CD4-positive, alpha-beta T cell treated with Interleukin-17A for 1 hour (primary cell): ENCODE data around the gene ZEB1.
"Not testable (repeated sequence)": the region's sequence is repeated elsewhere in the genome, so short reads cannot be mapped to it uniquely, and the experiment has no call there.

Experiments used
- DNase-seq: peaks from one replicate; pipeline ENCODE4 v3.0.0-alpha.2; 2020

Gene ZEB1

DNA sequence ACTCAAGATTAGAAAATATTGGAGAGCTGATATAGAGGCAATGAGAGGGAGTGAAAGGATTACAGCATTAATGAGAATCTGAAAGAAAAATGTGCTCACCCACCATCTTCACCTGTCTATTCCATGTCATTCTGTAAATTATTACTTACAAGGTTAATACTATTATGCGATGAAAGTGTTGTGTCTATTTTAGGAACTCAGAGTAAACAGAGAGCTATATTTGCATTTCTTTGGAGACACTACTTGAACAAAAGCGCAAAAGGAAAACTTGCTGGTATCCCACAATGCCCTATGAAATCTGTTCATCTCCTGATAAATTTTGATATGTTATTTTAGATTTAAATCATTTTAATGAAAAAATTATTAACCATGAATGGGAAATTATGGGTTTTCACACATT lies 196.1 kb downstream of the ZEB1 start:
- DNase-seq = no peak

DNA sequence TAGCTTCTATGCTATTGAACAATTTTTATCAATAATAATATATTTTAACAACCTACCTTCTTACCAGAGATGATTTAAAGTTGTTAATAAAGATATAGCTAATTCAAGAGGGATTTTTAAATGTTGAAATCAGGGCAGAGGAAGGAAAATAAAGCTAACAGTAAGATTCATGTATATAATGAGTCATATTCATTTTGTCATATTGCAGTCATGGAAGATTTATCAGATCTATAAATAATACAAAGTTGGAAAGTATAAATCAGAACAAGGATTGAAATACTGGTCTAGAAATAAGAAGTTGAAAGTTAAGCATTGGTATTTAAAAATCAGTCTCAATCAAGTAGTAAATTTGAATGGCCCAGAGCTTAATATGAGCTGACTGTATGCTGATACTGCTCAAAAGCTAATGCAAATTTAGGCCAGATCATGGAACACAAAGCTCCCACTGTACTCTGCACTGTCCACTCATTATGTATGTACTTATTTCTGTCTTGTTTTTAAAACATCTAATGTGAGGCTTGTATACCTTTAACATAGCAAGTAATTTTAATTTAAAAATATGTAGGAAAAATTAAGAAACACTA lies 196.9 kb downstream of the ZEB1 start:
- DNase-seq = no peak

DNA sequence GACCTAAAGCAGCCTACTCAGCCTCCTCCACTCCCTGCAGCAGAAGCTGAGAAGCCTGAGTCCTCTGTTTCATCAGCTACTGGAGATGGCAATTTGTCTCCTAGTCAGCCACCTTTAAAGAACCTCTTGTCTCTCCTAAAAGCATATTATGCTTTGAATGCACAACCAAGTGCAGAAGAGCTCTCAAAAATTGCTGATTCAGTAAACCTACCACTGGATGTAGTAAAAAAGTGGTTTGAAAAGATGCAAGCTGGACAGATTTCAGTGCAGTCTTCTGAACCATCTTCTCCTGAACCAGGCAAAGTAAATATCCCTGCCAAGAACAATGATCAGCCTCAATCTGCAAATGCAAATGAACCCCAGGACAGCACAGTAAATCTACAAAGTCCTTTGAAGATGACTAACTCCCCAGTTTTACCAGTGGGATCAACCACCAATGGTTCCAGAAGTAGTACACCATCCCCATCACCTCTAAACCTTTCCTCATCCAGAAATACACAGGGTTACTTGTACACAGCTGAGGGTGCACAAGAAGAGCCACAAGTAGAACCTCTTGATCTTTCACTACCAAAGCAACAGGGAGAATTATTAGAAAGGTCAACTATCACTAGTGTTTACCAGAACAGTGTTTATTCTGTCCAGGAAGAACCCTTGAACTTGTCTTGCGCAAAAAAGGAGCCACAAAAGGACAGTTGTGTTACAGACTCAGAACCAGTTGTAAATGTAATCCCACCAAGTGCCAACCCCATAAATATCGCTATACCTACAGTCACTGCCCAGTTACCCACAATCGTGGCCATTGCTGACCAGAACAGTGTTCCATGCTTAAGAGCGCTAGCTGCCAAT lies 202.2 kb downstream of the ZEB1 start:
- DNase-seq = no peak

DNA sequence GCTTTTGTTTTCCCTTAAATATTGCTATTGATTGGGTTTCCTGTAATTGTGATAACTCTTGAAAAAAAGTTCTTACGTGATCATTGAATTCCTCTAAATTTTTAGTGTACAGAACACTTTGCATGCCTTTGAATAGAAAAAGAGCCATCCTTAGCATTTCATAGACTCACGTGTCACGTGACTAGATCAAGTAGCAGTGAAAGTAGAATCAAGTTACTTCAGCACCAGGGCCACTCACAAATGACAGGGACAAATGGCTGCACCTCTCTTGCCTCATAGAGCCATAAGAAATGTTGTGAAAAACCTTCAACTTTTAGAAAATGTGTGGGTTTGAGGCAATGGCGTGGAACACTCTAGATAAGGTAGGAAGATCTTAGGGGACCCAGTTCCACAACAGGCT lies 203.8 kb downstream of the ZEB1 start:
- no peak for DNase-seq

DNA sequence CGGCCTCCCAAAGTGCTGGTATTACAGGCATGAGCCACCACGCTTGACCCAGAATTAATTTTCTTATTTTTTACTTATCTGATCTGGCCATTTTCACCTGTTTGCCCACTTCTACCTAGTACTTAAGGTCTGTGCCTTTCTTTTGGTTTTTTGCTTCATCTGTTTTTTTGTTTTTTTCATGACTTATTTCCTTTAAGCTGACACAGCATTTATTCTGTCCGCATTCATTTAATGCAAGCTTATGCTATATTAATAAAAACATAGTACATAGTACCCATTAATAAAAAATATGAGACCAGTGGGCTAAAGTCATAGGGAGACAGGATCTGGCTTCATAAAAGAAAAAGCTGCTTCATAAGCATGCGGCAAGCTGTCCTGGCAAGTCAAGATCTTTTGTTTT lies 205.4 kb downstream of the ZEB1 start:
- no peak for DNase-seq

DNA sequence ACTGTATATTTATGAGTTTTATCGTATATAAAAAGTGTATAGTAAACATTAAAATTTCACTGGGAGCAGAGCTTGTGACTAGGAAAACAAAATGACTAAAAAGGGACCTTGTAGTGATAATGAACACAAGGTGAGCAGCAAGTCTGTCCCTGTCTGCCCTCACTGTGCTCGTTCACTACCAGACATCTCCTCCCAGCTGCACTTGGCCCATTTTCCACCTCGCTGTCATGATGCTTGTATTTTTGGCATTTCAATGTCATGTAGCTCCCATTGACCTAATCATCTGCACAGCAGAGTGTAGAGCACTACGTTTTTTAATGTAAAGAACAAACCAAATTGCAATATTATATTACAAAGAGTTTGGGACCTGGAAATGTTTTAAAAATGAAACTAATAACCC lies 207.2 kb downstream of the ZEB1 start:
- DNase-seq = no peak

DNA sequence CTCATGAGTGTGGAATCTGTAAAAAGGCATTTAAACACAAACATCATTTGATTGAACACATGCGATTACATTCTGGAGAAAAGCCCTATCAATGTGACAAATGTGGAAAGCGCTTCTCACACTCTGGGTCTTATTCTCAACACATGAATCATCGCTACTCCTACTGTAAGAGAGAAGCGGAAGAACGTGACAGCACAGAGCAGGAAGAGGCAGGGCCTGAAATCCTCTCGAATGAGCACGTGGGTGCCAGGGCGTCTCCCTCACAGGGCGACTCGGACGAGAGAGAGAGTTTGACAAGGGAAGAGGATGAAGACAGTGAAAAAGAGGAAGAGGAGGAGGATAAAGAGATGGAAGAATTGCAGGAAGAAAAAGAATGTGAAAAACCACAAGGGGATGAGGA lies 207.7 kb downstream of the ZEB1 start:
- DNase-seq = no peak

DNA sequence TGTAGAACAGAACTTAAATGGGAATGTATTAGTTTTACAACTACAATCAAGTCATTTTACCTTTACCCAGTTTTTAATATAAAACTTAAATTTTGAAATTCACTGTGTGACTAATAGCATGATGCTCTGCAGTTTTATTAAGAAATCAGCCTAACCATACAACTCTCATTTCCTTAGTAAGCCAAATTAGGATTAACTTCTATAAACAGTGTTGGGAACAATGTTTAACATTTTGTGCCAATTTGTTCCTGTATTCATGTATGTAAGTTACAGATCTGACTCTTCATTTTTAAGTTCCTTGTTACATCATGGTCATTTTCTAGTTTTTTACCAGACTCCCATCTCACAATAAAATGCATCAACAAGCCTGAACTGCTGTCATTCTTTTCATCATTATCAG lies 209.8 kb downstream of the ZEB1 start:
- DNase-seq = no peak

DNA sequence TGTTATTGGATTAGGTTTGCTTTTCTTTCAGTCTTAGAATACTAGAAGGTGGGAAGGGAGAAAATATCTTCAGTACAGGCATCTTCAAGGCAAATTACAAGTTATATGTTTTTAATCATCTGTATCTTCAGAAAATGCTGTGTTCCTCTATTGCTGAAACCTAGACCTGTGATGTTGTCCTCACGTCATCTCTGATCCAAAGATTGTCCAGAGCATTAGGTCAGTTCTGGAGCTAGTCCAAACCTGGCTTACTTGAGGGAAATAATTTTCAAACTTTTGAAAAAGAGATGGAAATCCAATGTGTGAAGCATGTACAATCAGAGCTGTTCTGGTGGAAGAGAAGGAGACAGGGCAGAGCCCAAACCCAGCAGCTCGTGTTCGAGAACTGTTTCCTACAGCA lies 217.3 kb downstream of the ZEB1 start:
- DNase-seq = no peak

DNA sequence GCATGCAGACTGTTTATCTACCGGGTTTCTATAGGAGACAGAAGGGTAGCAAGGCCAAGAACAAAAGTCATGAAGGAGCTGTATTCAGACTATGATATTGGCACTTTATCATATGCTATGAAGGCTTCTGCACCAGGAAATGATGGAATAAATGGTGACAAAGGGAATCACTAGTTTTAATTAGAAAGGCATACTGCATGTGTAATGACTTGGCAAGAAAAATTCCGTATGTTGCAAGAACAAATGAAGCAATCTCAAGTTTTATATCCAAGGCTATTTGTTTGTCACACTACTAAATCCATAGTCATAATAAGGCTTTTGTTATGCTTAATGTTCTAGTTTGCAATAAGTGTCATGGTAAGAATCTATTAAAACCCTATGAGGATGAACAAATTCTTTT lies 230.9 kb downstream of the ZEB1 start:
- no peak for DNase-seq

DNA sequence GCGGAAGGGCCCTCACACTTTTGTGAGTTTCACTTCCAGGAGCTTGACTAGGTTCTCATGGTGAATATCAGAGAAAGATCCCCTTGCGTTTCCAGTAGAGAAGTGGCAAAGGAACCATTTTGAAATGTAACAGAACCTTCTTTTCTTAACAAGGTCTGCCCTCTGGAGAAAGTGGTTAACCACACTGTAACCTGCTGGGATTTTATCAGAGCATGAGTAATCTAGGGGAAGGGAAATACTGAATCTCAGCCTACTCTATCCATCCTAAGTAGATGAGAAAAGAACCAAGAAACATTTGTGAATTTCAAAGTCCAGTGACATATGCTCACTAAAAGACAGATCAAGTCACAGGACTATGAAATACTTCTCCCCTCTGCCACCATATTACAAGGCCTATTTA lies 235.5 kb downstream of the ZEB1 start:
- no peak for DNase-seq

DNA sequence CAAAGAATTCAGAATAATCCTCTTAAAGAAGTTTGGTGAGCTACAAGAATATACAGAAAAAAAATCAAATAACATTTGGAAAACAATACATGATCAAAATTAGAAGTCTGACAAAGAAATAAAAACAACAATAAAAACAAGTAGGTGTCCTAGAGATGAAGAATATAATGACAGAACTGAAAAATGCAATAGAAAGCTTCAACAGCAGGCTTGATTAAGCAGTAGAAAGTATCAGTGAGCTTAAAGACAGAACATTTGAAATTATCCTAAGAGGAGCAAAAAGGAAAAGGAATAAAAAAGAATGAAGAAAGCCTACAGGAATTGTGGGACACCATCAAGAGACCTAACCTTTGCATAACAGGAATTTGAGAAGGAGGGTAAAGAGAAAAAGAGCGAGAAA lies 238.8 kb downstream of the ZEB1 start:
- DNase-seq = no peak

DNA sequence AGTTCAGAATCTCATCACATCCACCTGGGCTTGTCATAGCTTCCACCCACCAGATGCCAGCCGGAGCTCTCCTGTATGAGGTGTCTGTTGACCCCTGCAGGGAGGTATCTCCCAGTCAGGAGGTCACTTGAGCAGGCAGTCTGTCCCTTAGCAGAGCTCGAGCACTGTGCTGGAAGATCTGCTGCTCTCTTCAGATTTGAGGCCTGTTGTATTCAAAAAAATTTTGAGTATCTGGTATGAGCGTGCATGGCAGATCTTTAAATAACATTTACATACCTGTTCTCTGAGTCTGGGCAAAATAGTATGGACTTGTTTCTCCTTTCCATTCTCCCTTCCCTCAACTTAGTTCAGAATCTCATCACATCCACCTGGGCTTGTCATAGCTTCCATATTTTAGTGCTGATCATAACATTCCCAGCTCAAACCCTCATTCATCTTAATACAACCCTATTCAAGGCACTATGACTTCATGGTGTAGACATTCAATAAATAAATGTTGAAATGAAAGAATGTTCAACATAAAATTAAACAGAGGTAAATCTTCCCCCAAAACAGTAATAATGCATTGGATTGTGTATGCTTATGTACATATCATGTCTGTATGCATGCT lies 249.3 kb downstream of the ZEB1 start:
- not testable (repeated sequence) for DNase-seq

DNA sequence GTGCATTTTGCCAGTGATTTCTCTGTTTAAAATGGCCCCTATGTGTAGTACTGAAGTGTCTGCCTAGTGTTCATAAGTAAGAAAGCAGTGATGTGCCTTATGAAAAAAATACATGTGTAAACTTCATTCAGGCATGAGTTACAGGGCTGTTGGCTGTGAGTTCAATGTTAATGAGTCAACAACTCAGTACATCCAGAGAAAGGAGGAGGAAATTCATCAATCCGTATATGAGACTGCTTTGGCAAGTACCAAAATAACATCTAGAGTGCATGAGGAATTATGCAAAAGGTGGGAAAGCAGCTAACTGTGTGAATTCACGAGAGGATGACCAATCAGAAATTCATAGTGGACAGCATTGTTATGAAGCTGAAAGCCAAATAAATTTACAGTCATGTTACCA lies 255.6 kb downstream of the ZEB1 start:
- DNase-seq = no peak

DNA sequence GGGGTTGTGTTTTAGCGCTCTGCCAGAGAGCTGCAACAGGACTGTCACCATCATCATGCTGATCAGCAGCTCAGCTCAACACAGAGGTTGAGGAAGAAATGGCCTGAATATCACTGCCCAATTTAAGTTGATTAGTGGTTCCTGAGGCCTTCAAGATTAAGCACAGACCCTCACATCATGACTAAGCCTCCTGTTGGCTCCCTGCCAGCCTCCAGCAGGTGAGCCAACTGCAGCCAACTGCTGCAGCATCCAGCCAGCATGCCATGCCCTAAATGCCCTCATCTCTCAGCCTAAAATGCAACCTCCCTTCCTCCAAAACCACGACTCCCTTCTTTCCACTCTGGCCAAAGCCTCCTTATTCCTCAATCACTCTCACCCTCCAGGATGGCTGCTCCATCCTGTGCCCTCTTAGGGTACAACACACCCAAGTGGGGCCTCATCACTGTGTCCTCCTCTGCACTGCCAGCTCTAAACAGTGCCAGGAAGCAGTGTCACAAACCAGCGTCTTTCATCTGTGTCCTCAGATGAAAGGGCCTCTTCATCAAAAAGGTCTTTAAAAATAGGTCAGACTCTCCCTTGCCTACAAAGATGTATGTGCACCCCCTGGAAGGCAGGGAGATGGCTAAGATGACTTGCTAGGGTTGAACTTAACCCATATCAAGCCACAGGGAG lies 259.3 kb downstream of the ZEB1 start:
- no peak for DNase-seq

DNA sequence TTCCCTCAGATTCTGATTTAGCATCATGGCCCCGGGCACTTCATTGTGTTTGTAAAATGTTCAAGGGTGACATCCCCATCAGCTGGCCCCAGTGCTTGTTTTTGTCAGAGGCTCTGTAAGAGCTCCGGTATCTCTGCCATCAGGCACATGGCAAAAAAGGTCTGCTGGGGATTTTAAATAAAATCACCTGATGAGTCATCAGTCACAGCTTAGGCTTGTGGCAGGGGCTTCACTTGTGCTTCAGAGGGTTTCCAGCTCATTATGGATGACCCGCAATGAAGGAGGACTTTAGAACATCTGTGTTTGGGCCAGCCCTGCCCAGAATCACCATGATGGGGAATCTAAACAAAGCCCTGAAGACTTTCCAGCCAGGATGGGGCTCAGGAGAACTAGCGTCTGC lies 259.9 kb downstream of the ZEB1 start:
- no peak for DNase-seq
